GM21447 (cell line): ENCODE data around the gene RPS29.

ENCODE experiments used
- ATAC-seq: cut with Tn5 transposase; IDR thresholded peaks from one replicate; pipeline ENCODE4 v1.9.1; 2021; ENCODE audit not compliant: unreplicated experiment

The RPS29 gene

DNA sequence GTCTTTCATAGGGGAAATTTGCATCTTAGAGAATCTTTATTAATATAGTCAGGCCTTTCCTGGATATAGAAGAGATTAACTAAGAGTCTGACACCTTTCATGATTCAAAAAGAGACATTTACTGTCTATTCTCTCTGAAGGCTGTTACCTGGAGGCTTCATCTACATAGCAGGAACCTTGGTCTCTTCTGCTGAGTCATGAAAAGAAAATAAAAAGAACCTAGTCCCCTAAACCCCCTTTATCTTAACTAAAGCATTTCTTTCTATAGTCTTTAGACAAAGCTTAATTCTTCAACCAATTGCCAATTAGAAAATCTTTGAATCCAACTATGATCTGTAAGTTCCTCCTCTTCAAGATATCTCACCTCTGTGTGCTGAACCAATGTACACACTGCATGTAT, 33.1 kb downstream of the RPS29 start:
- ATAC-seq = no peak

DNA sequence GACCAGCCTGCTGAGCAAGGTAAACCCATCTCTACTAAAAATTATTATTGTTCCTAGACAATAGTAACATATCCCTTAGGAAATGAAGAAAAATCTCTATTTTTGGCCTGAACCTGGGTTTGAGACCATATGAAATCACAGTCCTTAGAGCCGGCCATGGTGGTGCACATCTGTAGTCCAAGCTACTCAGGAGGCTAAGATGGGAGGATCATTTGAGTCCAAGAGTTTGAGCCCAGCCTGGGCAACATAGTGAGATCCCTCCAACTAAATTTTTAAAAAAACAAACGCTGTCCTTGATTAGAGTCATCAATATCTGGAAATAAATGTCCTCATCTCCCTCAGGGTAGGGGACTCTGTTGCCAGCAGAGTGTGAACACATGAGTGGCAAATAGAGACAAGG, 34.6 kb downstream of the RPS29 start:
- no peak for ATAC-seq

DNA sequence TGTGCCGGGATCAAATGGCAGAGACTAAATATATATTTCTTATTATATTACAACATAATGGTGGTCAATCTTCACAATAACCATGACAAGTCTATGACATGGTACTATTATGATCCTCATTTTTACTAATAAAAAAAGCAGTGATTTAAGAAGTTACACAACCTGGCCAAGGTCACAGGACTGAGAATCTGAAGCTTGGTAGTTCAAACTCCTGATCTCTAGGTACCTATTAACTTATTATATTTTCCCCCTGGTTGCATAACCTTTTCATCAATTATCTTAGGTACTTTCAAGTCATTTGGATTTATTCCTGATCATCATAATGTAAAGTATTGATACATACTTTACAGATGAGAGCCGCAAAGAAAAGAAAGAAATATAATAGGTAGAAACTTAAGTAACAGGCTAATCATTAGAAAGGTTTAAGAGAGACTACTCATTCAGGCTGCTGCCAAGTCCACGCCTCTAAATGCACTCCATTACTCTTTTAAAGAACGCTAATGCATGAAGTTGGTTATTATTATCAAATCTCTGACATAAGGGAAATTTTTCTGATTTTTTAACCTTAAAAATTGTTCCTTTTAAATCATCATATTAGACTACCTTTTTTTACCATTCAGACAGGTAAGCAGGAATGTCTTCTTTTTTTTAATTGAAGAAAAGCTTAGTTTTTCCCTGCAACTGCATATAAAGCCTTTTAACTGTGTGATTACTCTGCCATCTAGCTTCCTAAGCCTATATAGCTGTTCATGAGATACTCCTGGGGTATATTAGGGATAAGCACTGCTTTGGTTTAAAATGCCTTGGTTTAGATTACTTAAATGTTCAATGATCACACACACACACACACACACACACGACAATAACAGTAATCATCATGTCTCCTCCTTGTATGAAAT, 35.6 kb downstream of the RPS29 start:
- ATAC-seq = no peak

- ATAC-seq = no peak
Observed at GRCh38 chr14:49549881-49550280, 36.3 kb downstream of the RPS29 start.

DNA sequence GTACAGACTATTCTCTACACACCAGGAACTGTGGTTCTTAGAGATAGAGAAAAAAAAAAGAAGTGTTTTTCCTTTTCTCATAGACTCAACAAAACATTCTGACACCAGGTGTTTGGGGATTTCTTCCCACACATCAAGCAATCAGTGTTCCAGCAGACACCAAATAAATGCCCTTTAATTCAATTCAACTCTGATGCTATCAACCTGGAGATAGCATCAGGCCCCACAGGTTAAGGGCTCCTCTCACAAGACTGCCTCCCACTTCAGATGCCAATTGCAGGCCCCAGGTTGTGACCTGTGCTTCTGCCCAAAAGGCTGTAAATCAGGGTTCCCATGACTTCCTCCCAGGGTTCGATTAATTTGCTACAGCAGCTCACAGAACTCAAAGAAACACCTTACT, 36.7 kb downstream of the RPS29 start:
- no peak for ATAC-seq

DNA sequence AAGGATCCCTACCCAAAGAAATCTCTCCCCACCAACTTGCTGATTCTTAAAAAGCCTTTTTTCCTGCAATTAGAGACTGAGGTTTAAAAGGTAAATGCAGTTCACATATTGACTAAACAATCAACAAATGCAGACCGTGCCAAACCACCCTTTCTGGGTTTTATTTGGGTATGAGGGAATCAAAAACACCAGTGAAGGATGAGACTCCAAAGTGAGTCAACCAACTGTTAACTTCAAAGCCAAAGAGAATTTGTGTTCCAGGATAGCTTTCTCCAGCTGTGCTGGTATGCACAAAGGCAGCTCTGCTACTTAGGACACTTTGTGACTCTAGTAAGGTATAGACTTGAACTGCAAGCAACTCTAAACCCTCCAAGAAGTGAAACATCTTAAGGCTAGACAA, 39.4 kb downstream of the RPS29 start:
- ATAC-seq = no peak

GRCh38 chr14:49545716-49546115, 40.5 kb downstream of the RPS29 start:
- ATAC-seq = no peak

DNA sequence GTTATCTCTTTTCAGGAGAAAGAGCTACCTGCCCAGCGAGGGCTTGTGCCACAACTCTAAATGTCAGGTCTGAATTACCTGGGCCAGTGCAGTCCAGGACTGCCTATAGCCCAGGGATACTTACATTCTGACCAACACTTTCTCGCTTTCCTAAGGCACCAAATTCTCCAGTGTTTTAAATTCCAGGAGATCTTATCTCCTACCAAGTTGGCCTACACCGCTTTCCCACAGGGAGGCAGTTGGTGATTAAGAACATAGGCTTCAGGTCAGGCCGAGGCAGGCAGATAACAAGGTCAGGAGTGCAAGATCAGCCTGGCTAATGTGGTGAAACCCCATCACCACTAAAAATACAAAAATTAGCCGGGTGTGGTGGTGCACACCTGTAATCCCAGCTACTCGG, 41.1 kb downstream of the RPS29 start:
- no peak for ATAC-seq

- ATAC-seq = no peak
Observed at GRCh38 chr14:49541049-49541448, 45.1 kb downstream of the RPS29 start.

GRCh38 chr14:49538852-49539251, 47.3 kb downstream of the RPS29 start:
- ATAC-seq = no peak
